Uterus (tissue), 4 donors: ENCODE data around the gene ZNF653. TPM values are rescaled to one million over a fixed set of nuclear protein-coding genes. Genes with fewer than 3 reads are reported as not detected.

Experiments
- DNase-seq, 2 donors: peaks; one replicate each; pipeline ENCODE4 v3.0.0-alpha.2; 2019 to 2020
- H3K27ac ChIP-seq, 2 donors: fragments of 200-600 bp; sonication (generic); 1 replicate in 1 of 2; 2 replicates in 1 of 2; pipeline ENCODE4 v1.5.1; 2016 to 2018
- H3K27me3 ChIP-seq, 2 donors: fragments of 200-600 bp; sonication (generic); one replicate each; pipeline ENCODE4 v1.5.1; 2018 to 2019; ENCODE audit warnings: control low read depth in 1 of 2
- H3K36me3 ChIP-seq, 2 donors: fragments of 200-600 bp; sonication (generic); one replicate each; pipeline ENCODE4 v1.5.1; 2019; ENCODE audit warnings: control low read depth in 1 of 2
- H3K4me1 ChIP-seq, 2 donors: fragments of 200-600 bp; sonication (generic); one replicate each; pipeline ENCODE4 v1.5.1; 2018 to 2019; ENCODE audit warnings: control low read depth in 1 of 2
- H3K4me3 ChIP-seq, 2 donors: fragments of 200-600 bp; sonication (generic); 1 replicate in 1 of 2; 2 replicates in 1 of 2; pipeline ENCODE4 v1.5.1; 2018 to 2019; ENCODE audit warnings: mild to moderate bottlenecking in 1 of 2
- H3K9me3 ChIP-seq, 2 donors: fragments of 200-600 bp; sonication (generic); one replicate each; pipeline ENCODE4 v1.5.1; 2019; ENCODE audit warnings: control low read depth in 1 of 2
- CTCF ChIP-seq, 4 experiments: fragments of 200-600 bp in 2 of 4; fragments of 450-650 bp in 2 of 4; sonication (generic) in 2 of 4; IDR thresholded peaks; one replicate each; pipeline ENCODE4 v1.5.1; 2016 to 2019; ENCODE audit warnings: antibody characterized with exemption in 4 of 4, mild to moderate bottlenecking in 2 of 4, moderate library complexity in 1 of 4
- POLR2A ChIP-seq, 2 donors: fragments of 450-650 bp; IDR thresholded peaks; one replicate each; pipeline ENCODE4 v1.6.1; 2016; ENCODE audit warnings: antibody characterized with exemption in 2 of 2, mild to moderate bottlenecking in 1 of 2, moderate library complexity in 1 of 2
- intact Hi-C: fragments of 100-400 bp; cut with DNase I; formaldehyde crosslinking; loops from one replicate; pipeline ENCODE4 v1.15.1; 2023; ENCODE audit warnings: low total_unique reads
- total RNA-seq, 4 donors: library from RNA; depleted of rRNA in 3 of 4; stranded (reverse); fragments of >200 nt in 3 of 4; gene quantifications; one replicate each; pipeline versions ENCODE4 v1.1.0 to v1.2.4, GENCODE V29; 2014 to 2023
- donor health status: DM: yes; HTN: yes; CAD: no.

ZNF653 gene
- total RNA-seq, 4 donors from 2014 or later, result 0.88 to 14.8 (median 6.3) TPM

- Histone ChIP-seq H3K4me3 (no peak overlapping the region), H3K36me3 (no peaks in the 10 kb centered on the region), H3K27ac (peak overlapping the region; percentile 84 to 91), H3K27me3 (no peaks in the 10 kb centered on the region), H3K9me3 (no peaks in the 10 kb centered on the region), H3K4me1 (peaks cover 0 to 15% of the 10 kb centered on the region in 2 donors)
- intact Hi-C loops, result no loop called here
- peak in 1 of 2 donors; percentile 38 for DNase-seq
- TF ChIP-seq CTCF (IDR thresholded peaks at IDR 0.05) (no peak), POLR2A (IDR thresholded peaks at IDR 0.05) (no peak)
Observed at GRCh38 chr19:11550265-11550664, 44.6 kb upstream of the ZNF653 start.

- Histone ChIP-seq H3K36me3 (no peaks in the 10 kb centered on the region), H3K27ac (peak overlapping the region; percentile 30 to 84), H3K4me1 (peaks cover 0 to 15% of the 10 kb centered on the region in 2 donors), H3K9me3 (no peaks in the 10 kb centered on the region), H3K27me3 (no peaks in the 10 kb centered on the region), H3K4me3 (no peak overlapping the region)
- intact Hi-C loops, result no loop called here
- TF ChIP-seq POLR2A (IDR thresholded peaks at IDR 0.05), result no peak
- no peak for TF ChIP-seq CTCF (IDR thresholded peaks at IDR 0.05)
- DNase-seq, result no peak
Observed at GRCh38 chr19:11549386-11549953, 43.8 kb upstream of the ZNF653 start.

GRCh38 chr19:11547929-11548700 lies 42.5 kb upstream of the ZNF653 start:
- no peak overlapping the region for H3K4me3 ChIP-seq
- DNase-seq, result no peak
- TF ChIP-seq CTCF (IDR thresholded peaks at IDR 0.05) (no peak), POLR2A (IDR thresholded peaks at IDR 0.05) (no peak)
- intact Hi-C loops, result no loop called here
- H3K9me3 ChIP-seq, result no peaks in the 10 kb centered on the region
- H3K27me3 ChIP-seq, result no peaks in the 10 kb centered on the region
- peaks cover 0 to 15% of the 10 kb centered on the region in 2 donors for H3K4me1 ChIP-seq
- no peaks in the 10 kb centered on the region for H3K36me3 ChIP-seq
- no peak overlapping the region for H3K27ac ChIP-seq

GRCh38 chr19:11541238-11541637 lies 35.6 kb upstream of the ZNF653 start:
- H3K36me3 ChIP-seq, result no peaks in the 10 kb centered on the region
- intact Hi-C loops, result no loop called here
- TF ChIP-seq CTCF (IDR thresholded peaks at IDR 0.05) (no peak), POLR2A (IDR thresholded peaks at IDR 0.05) (no peak)

GRCh38 chr19:11540645-11541044 lies 35.0 kb upstream of the ZNF653 start:
- no peaks in the 10 kb centered on the region for H3K4me1 ChIP-seq
- peak in 1 of 2 donors; percentile 29 for DNase-seq
- intact Hi-C loops, result no loop called here
- no peaks in the 10 kb centered on the region for H3K27me3 ChIP-seq
- H3K4me3 ChIP-seq, result peak overlapping the region; percentile 50 to 94
- H3K27ac ChIP-seq, result peak overlapping the region; percentile 98 to 100
- no peaks in the 10 kb centered on the region for H3K36me3 ChIP-seq
- H3K9me3 ChIP-seq, result no peaks in the 10 kb centered on the region
- TF ChIP-seq POLR2A (IDR thresholded peaks at IDR 0.05) (no peak), CTCF (IDR thresholded peaks at IDR 0.05) (no peak)

More at GRCh38 chr19:11541238-11541637, 35.6 kb upstream of the ZNF653 start:
- no peak for DNase-seq
- Histone ChIP-seq H3K27ac (peak overlapping the region; percentile 98 to 100), H3K4me3 (peak overlapping the region; percentile 50 to 94), H3K4me1 (no peaks in the 10 kb centered on the region), H3K9me3 (no peaks in the 10 kb centered on the region), H3K27me3 (no peaks in the 10 kb centered on the region)
